ENCODE results near the gene IGSF11.

GRCh38 chr3:118945834-118946233, 88.8 kb downstream of the IGSF11 start:
- no peak for TF ChIP-seq CTCF (IDR thresholded peaks at IDR 0.05)
- TF ChIP-seq POLR2A (IDR thresholded peaks at IDR 0.05) = no peak
- TF ChIP-seq EP300 (IDR thresholded peaks at IDR 0.05) = no peak
